ENCODE measurements around the gene CAPN13.
"Not testable (repeated sequence)": the region's sequence is repeated elsewhere in the genome, so short reads cannot be mapped to it uniquely, and the experiment has no call there.

CAPN13 gene

GRCh38 chr2:30710016-30710415 lies 97.2 kb downstream of the CAPN13 start:
- Mint-ChIP-seq H3K27me3 (no peaks in the 10 kb centered on the region), H3K9me3 (ENCODE audit: low read depth) (no peaks in the 10 kb centered on the region), H3K27ac (no peak overlapping the region), H3K4me3 (no peak overlapping the region), H3K36me3 (no peaks in the 10 kb centered on the region), H3K4me1 (ENCODE audit: low read depth) (peaks cover 2% of the 10 kb centered on the region)

DNA sequence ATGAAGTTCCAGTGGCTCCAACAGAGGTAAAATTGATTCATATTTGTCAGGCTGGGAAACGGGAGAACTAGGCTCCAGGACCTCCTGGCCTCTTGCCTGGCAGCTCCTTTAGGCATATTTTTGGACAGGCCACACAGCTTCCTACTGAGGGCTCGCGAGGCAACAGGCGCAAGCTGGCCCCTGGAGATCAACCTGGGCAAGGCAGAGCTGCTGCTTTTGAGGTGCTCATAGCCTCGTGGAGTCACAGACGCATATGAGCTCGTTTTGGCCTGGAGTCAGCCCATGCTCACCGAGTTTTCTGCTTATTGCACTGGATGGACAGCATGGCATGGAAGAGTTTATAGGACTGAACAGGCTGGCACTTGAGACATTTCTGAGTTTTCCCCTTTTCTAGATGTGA lies 97.7 kb downstream of the CAPN13 start:
- Mint-ChIP-seq H3K27ac (no peak overlapping the region), H3K36me3 (no peaks in the 10 kb centered on the region), H3K27me3 (no peaks in the 10 kb centered on the region), H3K4me1 (ENCODE audit: low read depth) (peaks cover 2% of the 10 kb centered on the region), H3K9me3 (ENCODE audit: low read depth) (no peaks in the 10 kb centered on the region), H3K4me3 (no peak overlapping the region)

DNA sequence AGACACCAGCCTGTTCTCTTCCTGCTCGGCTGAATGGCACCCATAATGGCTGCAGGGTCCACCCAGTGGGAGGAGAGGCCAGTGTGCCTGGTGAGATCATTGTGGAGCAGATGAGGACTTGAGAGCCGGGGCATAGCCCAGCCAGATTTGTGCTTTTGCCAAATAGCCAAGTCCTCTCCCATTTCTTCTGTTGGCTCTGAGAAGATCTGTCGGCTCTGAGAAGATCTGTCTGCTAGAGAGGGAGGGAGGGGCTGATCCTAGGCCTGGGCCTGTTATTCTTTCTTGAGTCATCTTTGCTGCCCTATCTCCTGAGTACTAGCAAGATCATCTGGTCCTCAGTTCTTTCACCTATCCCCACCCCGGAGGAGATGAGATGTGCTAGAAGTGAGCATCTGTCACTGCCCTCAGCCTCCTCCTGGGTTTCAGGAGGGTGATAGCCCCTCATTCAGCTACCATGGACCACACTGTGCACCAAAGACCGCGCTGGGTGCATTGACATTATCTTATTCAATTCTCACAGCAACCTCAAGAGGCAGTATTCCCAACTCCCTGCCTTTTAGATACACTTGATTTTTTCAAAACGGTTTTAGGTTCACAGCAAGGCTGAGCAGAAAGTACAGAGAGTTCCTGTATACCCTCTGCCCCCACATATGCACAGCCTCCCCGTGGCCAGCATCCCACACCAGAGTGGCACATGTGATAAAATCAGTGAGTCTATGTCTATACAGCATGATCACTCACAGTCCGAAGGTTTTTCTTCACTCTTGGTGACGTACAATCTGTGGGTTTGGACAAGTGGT lies 98.6 kb downstream of the CAPN13 start:
- no peaks in the 10 kb centered on the region for H3K27me3 Mint-ChIP-seq
- H3K9me3 Mint-ChIP-seq (ENCODE audit: low read depth): no peaks in the 10 kb centered on the region
- peaks cover 2% of the 10 kb centered on the region for H3K4me1 Mint-ChIP-seq (ENCODE audit: low read depth)
- no peak overlapping the region for H3K4me3 Mint-ChIP-seq
- H3K27ac Mint-ChIP-seq: no peak overlapping the region
- H3K36me3 Mint-ChIP-seq: no peaks in the 10 kb centered on the region

DNA sequence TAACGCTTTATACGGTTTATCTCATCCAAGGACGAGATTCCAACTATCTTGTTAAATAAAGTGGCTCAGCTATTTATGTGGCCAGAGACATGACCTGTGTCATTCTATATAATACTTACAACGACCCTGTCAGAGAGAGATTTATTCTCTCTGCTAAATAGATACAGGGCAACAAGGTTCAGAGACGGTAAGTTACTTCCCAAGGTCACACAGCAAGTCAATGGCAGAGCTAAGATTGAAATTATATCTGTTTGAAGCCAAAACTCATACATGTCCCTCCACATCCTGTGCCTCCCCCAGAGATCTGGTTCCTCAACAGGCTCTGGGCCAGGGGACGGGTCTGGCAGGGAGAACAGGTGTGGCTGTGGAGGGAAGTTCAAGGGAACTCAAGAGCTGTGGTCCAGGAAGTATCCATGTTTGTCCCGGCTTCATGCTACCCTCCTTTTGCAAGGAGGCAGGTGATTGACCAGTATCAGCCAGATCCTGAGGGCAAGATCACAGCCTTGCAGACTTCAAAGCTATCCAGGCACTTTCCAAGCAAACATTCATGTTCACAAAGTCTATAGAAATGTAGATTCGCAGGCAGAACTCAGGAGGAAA lies 99.8 kb downstream of the CAPN13 start:
- H3K4me3 Mint-ChIP-seq: no peak overlapping the region

DNA sequence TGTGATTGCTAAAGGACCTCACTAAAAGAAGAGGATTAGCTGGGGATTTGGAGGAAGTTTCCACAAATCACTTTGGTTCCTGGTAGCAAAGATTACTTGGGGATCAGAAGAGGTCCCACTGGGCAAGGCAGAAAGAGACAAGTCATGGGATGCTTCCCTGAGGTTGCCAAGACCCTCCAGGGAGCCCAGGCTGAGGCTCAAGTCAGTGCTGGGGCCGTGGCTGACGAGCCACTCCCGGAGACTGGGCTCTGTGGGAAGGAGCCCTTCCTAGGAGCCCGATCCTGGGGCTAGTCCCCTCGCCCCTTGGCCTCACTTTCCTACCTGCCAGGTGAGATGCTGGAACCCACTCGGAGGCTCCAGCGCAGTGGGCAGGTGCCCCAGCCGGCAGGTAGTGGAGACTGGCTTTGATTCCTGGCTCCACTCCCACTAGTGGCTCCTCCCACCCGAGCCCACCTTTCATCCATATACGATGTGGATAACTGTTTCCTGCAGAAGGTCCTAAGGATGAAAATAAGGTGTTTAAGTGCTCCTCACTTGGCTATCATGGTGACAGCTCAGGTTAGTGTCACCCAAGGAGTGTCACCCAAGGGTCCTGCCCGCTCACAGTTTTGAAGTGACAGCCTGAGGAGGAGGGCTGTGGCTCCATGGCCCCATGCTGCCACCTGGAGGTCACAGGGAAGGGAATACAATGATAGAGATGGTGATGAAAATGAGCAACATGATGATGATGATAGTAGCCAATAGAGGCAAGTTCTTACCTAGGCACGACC lies 100.5 kb downstream of the CAPN13 start:
- no peaks in the 10 kb centered on the region for H3K27me3 Mint-ChIP-seq

More for the DNA sequence above, 99.8 kb downstream of the CAPN13 start:
- peaks cover 12% of the 10 kb centered on the region for H3K9me3 Mint-ChIP-seq (ENCODE audit: low read depth)
- H3K4me1 Mint-ChIP-seq (ENCODE audit: low read depth): peaks cover 2% of the 10 kb centered on the region
- no peaks in the 10 kb centered on the region for H3K27me3 Mint-ChIP-seq
- H3K27ac Mint-ChIP-seq: no peak overlapping the region
- no peaks in the 10 kb centered on the region for H3K36me3 Mint-ChIP-seq

DNA sequence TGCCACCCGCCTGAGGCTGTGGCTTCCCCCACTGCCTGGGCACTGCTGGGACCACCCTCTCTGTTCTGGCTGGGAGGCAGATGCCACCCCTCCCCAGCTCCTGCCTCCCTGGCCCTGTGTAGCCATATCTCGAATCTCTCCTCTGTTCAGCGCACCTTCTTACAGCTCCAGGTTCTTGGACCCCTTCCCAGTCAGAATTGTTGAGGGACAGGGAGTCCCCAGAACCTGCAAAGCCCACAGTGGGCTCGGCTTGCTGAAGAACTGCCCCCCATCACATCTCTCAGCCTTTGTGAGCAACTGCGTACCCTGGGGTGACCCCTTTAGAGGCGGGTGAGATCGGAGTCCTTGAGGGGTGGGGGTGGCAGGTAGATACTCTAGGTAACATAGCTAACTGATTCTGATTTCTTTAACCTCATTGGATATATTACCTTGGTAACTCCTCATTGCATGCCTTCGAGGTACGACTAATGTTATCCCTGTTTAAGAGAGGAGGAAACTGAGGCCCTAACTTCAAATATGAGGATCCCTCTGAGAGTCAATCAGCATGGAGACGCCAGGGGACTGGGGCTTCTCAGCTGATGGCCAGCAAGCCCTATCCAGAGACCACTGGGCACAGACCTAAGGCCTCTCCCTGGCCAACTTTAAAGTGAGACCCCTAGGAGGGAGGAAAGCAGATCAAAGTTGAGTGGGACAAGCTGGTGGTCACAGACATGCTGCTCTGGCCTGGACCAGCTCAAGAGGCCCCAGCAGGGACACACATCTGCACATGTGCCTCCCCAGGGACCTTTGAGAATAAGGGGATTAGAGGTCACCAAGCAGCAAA lies 101.3 kb downstream of the CAPN13 start:
- Mint-ChIP-seq H3K4me1 (ENCODE audit: low read depth) (peaks cover 2% of the 10 kb centered on the region), H3K4me3 (no peak overlapping the region), H3K36me3 (peaks cover 7% of the 10 kb centered on the region), H3K27me3 (no peaks in the 10 kb centered on the region), H3K27ac (no peak overlapping the region), H3K9me3 (ENCODE audit: low read depth) (peaks cover 18% of the 10 kb centered on the region)

More for the DNA sequence above, 100.5 kb downstream of the CAPN13 start:
- H3K27ac Mint-ChIP-seq: no peak overlapping the region
- H3K9me3 Mint-ChIP-seq (ENCODE audit: low read depth): peaks cover 18% of the 10 kb centered on the region
- no peak overlapping the region for H3K4me3 Mint-ChIP-seq
- H3K36me3 Mint-ChIP-seq: peaks cover 6% of the 10 kb centered on the region
- peaks cover 2% of the 10 kb centered on the region for H3K4me1 Mint-ChIP-seq (ENCODE audit: low read depth)

DNA sequence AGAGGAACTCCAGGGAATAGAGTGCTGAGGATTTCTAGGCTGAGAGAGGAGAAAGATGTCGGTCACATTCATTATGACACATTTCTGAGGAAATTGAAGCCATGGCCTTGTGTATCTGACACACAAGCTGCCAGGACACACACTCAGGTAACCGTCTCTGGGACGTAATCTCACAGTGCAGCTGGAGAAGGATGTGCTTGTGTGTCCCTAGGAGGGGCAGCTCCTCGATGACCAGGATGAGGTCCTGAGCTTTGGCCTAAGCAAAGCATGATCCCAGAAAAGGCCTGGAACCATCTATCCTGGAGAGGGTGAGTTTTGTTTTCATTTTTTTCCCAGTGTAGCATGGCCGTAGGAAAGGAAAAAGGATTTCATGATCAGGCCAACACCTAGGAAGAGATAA lies 102.2 kb downstream of the CAPN13 start:
- Mint-ChIP-seq H3K27ac (no peak overlapping the region), H3K4me1 (ENCODE audit: low read depth) (peaks cover 2% of the 10 kb centered on the region), H3K27me3 (no peaks in the 10 kb centered on the region), H3K36me3 (peaks cover 7% of the 10 kb centered on the region), H3K4me3 (no peak overlapping the region), H3K9me3 (ENCODE audit: low read depth) (peaks cover 18% of the 10 kb centered on the region)

DNA sequence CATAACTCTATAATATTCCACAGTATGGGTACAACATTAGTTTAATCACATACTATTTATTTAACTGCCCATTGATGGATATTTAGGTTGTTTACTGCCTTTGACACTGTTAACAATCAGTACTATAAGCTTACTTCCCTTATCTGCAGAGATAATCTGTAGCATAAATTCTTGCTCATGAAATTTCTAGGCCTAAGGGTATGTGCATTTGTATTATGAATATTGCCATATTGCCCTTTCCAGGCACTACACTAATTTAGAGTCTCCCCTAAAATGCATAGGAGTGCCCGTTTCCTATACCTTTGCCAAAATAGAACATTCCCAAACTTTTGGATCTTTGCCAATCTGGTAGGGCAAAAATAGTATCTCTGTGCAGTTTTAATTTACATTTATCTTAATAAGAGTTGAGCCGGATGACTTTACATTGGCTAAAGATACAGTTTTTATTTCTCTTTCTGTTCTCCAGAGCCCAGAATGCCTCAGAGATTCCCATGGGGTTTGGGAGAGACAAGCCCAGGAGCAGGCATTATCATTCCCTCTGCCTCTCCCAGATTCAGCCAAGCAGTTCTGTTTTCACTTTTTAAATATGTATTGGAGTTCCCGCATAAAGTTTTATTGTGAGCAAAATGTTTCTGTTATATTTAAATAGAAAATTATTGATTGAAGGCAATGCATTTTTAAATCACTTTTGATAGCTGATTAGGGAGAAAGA lies 102.8 kb downstream of the CAPN13 start:
- H3K9me3 Mint-ChIP-seq (ENCODE audit: low read depth): peaks cover 18% of the 10 kb centered on the region
- no peak overlapping the region for H3K4me3 Mint-ChIP-seq
- no peak overlapping the region for H3K27ac Mint-ChIP-seq
- peaks cover 2% of the 10 kb centered on the region for H3K4me1 Mint-ChIP-seq (ENCODE audit: low read depth)
- no peaks in the 10 kb centered on the region for H3K27me3 Mint-ChIP-seq
- H3K36me3 Mint-ChIP-seq: peaks cover 7% of the 10 kb centered on the region

- H3K4me3 Mint-ChIP-seq: no peak overlapping the region
- peaks cover 7% of the 10 kb centered on the region for H3K36me3 Mint-ChIP-seq
- H3K4me1 Mint-ChIP-seq (ENCODE audit: low read depth): peaks cover 2% of the 10 kb centered on the region
- peaks cover 20% of the 10 kb centered on the region for H3K9me3 Mint-ChIP-seq (ENCODE audit: low read depth)
- H3K27ac Mint-ChIP-seq: no peak overlapping the region
- H3K27me3 Mint-ChIP-seq: no peaks in the 10 kb centered on the region
Observed at GRCh38 chr2:30702694-30703093, 104.6 kb downstream of the CAPN13 start.

DNA sequence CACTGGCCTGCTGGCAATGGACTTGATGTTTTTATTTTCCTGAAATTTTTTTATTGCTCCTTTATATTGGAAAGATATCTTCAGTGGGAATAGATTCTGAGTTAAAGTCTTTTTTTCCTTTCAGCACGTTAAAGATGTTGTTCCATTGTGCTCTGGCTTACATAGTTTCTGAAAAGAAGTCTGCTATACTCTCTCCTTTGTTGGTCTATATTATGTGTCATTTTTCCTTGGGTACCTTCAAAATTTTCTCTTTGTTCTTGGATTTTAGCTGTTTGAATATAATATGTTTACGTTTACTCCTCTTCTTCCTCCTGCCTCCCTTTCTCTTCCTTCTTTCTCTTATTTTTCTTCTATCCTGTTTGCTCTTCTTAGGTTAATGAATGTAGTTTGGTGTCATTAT lies 105.5 kb downstream of the CAPN13 start:
- Mint-ChIP-seq H3K27ac (no peak overlapping the region), H3K4me1 (ENCODE audit: low read depth) (no peaks in the 10 kb centered on the region), H3K27me3 (no peaks in the 10 kb centered on the region), H3K36me3 (peaks cover 7% of the 10 kb centered on the region), H3K9me3 (ENCODE audit: low read depth) (peaks cover 21% of the 10 kb centered on the region), H3K4me3 (no peak overlapping the region)

GRCh38 chr2:30697242-30698103 lies 109.8 kb downstream of the CAPN13 start:
- peaks cover 10% of the 10 kb centered on the region for H3K9me3 Mint-ChIP-seq (ENCODE audit: low read depth)
- H3K27me3 Mint-ChIP-seq; H3K4me3 Mint-ChIP-seq; H3K4me1 Mint-ChIP-seq (ENCODE audit: low read depth); H3K36me3 Mint-ChIP-seq; H3K27ac Mint-ChIP-seq: not testable (repeated sequence)

- no peak overlapping the region for H3K4me3 Mint-ChIP-seq
- H3K36me3 Mint-ChIP-seq: no peaks in the 10 kb centered on the region
- H3K27me3 Mint-ChIP-seq: no peaks in the 10 kb centered on the region
- H3K4me1 Mint-ChIP-seq (ENCODE audit: low read depth): no peaks in the 10 kb centered on the region
- peaks cover 3% of the 10 kb centered on the region for H3K9me3 Mint-ChIP-seq (ENCODE audit: low read depth)
- H3K27ac Mint-ChIP-seq: no peak overlapping the region
Observed at GRCh38 chr2:30695749-30696148, 111.5 kb downstream of the CAPN13 start.

DNA sequence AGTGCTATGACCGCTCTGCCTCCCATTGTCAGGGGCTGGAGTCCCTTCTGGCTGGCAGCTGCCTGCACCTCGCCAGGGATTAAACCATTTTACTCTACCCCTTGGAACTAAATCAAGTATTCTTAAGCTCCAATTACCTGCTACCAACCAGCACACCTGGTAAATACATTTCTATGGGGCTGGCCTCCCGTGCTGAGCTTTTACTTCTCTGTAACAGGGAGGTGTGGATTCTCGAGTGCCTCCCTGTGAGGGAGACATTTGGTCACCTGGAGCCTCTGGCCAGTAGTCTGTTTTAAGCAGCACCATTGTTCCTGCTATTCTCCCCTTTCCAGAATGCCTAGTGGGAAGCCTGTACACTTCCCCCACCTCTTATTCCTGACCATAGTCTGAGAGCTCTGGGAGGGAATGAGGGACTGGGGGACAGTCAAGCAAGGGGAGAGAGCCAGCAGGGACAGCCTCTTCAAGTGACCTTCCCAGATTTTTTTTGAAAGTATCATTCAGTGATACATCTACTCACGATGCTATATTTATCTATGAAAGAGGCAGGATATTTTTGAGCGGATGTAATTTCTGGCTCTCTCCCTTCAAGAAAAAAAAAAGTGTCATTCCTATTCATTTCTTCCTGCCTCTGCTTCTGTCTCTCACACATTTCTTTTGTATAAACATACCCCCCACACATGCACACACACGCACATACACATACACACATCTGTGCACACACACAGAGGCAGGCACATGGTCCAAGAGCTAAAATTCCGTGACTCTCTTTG lies 112.8 kb downstream of the CAPN13 start:
- H3K36me3 Mint-ChIP-seq: no peaks in the 10 kb centered on the region
- no peak overlapping the region for H3K27ac Mint-ChIP-seq
- no peaks in the 10 kb centered on the region for H3K27me3 Mint-ChIP-seq
- no peaks in the 10 kb centered on the region for H3K4me1 Mint-ChIP-seq (ENCODE audit: low read depth)
- H3K9me3 Mint-ChIP-seq (ENCODE audit: low read depth): peaks cover 3% of the 10 kb centered on the region
- no peak overlapping the region for H3K4me3 Mint-ChIP-seq

Data from activated naive CD8-positive, alpha-beta T cell (primary cell).